ENCODE data around the gene BHLHE40. TPM values are rescaled to one million over a fixed set of nuclear protein-coding genes. Genes with fewer than 3 reads are reported as not detected.

Gene BHLHE40
- total and polyA plus RNA-seq, 10 of the 15 experiments (the other 5 are each of a cell fraction or from before 2014, with no cell fraction given), result 25.2 to 106 (median 51.4) TPM

DNA sequence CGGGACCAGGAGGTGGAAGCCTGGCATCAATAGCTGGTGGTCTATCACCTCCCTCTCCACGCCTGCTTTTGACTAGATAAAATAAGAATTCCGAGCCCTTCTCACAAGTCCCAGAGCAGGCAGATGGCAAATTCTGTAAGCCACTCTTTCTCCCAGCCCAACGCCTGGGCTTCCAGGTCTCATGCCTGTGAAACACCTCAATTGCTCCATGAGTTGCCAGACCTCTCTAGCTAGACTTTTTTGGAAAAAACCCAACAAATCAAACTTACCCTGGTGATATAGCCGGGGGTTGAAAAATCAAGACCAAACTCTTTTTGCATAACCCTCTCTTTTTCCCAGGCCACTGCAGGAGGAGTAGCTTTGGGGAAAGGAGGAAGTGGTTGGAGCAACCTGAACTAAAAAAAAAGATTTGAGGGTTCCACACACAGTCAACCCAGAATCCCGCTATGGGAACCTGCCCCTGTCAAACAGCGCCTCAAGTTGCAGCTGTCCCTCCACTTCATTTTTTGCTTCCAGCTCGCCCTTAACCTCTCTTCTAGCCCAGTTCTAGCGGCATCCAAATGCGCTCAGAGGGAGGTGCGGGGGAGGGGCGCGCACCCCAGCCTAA is 7.0 kb downstream of the BHLHE40 start:
- peak overlapping the region; percentile 74 for H3K9ac ChIP-seq (ENCODE audit: control insufficient read depth, insufficient read depth, low read length)
- peak overlapping the region; percentile 77 for H2AFZ ChIP-seq (ENCODE audit: control insufficient read depth, low read depth, low read length)
- H3K27ac ChIP-seq (ENCODE audit: control insufficient read depth, insufficient read depth), result peak overlapping the region; percentile 86
- peaks cover 38% of the 10 kb centered on the region for H3K4me1 ChIP-seq (ENCODE audit: control insufficient read depth, insufficient read depth, low read length)
- RAD21 ChIA-PET (ENCODE audit: unreplicated experiment), result interaction anchor here (1.1 to 16.1 kb wide), 12 partner anchors 8 to 275 kb away, joined by 3 to 421 read pairs (median 28); partner anchors contain the start of gene BHLHE40
- H3K4me2 ChIP-seq (ENCODE audit: control insufficient read depth, insufficient read depth), result peak overlapping the region; percentile 99
- CTCF ChIA-PET, result interaction anchor here (0.7 to 14.2 kb wide), 9 partner anchors 10 to 275 kb away, joined by 3 to 330 read pairs (median 7); no protein-coding TSS in a partner anchor
- no peaks in the 10 kb centered on the region for H3K27me3 ChIP-seq (replicated peaks in 1 of 2; ENCODE audit: control insufficient read depth in 2 of 2, insufficient read depth in 2 of 2, low read length in 1 of 2)
- BruUV-seq (replicated peaks), result TSS peak; percentile 50
- POLR2A ChIA-PET, result interaction anchor here (0.7 to 14.4 kb wide), 14 partner anchors 7 to 1319 kb away, joined by 3 to 230 read pairs (median 6); no protein-coding TSS in a partner anchor
- H4K20me1 ChIP-seq (ENCODE audit: control insufficient read depth, insufficient read depth), result no peaks in the 10 kb centered on the region; the same call in 1 of the 2 replicates
- H3K36me3 ChIP-seq (ENCODE audit: control insufficient read depth in 2 of 2, insufficient read depth in 2 of 2, low read length in 1 of 2), result peaks cover 7 to 12% of the 10 kb centered on the region in 2 experiments
- H3K4me3 ChIP-seq, result peak overlapping the region; percentile 70
- SMC1A ChIA-PET (ENCODE audit: uncharacterized antibody, unreplicated experiment), result interaction anchor here (0.7 to 13.6 kb wide), 20 partner anchors 8 to 275 kb away, joined by 3 to 186 read pairs (median 6); no protein-coding TSS in a partner anchor
- WGBS (ENCODE audit: insufficient coverage, insufficient replicate concordance, low lambda C conversion rate, missing lambda C conversion rate), result 19% methylated on average over 13 of the region's 13 CpGs
- ATAC-seq, result peak; percentile 30
- FAIRE-seq, result no peak
- no peaks in the 10 kb centered on the region for H3K9me3 ChIP-seq (replicated peaks; ENCODE audit: control insufficient read depth, insufficient read depth, low read length)
- in situ Hi-C loops (cut with MboI) (no loop called here), intact Hi-C loops (cut with micrococcal nuclease; ENCODE audit: unreplicated experiment) (loop anchor here (10.0 kb wide), 1 partner anchor 481 kb away; no protein-coding TSS in a partner anchor)
- no peak for DNase-seq (ENCODE audit: low read depth, low spot score)
- peaks cover 42% of the 10 kb centered on the region for H3K79me2 ChIP-seq (ENCODE audit: control insufficient read depth, insufficient read depth, low read length)
- TF ChIP-seq, protein P1, sequence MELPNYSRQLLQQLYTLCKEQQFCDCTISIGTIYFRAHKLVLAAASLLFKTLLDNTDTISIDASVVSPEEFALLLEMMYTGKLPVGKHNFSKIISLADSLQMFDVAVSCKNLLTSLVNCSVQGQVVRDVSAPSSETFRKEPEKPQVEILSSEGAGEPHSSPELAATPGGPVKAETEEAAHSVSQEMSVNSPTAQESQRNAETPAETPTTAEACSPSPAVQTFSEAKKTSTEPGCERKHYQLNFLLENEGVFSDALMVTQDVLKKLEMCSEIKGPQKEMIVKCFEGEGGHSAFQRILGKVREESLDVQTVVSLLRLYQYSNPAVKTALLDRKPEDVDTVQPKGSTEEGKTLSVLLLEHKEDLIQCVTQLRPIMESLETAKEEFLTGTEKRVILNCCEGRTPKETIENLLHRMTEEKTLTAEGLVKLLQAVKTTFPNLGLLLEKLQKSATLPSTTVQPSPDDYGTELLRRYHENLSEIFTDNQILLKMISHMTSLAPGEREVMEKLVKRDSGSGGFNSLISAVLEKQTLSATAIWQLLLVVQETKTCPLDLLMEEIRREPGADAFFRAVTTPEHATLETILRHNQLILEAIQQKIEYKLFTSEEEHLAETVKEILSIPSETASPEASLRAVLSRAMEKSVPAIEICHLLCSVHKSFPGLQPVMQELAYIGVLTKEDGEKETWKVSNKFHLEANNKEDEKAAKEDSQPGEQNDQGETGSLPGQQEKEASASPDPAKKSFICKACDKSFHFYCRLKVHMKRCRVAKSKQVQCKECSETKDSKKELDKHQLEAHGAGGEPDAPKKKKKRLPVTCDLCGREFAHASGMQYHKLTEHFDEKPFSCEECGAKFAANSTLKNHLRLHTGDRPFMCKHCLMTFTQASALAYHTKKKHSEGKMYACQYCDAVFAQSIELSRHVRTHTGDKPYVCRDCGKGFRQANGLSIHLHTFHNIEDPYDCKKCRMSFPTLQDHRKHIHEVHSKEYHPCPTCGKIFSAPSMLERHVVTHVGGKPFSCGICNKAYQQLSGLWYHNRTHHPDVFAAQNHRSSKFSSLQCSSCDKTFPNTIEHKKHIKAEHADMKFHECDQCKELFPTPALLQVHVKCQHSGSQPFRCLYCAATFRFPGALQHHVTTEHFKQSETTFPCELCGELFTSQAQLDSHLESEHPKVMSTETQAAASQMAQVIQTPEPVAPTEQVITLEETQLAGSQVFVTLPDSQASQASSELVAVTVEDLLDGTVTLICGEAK (IDR thresholded peaks at IDR 0.05; ENCODE audit: borderline replicate concordance), result no peak; the same call in 1 of the 2 replicates
- no peak for TF ChIP-seq IKZF2 (IDR thresholded peaks at IDR 0.05)
- TF ChIP-seq SP1 (IDR thresholded peaks at IDR 0.05; ENCODE audit: low read depth, low read length), result peak; percentile 6
- peak in 1 of 2 experiments; percentile 63; a peak in 1 of 3 replicates for TF ChIP-seq EGR1 (IDR thresholded peaks at IDR 0.05; ENCODE audit: borderline replicate concordance in 1 of 2, low read depth in 2 of 2, low read length in 2 of 2)
- TF ChIP-seq, protein P2, sequence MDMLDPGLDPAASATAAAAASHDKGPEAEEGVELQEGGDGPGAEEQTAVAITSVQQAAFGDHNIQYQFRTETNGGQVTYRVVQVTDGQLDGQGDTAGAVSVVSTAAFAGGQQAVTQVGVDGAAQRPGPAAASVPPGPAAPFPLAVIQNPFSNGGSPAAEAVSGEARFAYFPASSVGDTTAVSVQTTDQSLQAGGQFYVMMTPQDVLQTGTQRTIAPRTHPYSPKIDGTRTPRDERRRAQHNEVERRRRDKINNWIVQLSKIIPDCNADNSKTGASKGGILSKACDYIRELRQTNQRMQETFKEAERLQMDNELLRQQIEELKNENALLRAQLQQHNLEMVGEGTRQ (IDR thresholded peaks at IDR 0.05; ENCODE audit: borderline replicate concordance, low read depth, low read length), result no peak
- peak; percentile 71 for TF ChIP-seq SPI1 (IDR thresholded peaks at IDR 0.05; ENCODE audit: borderline replicate concordance, insufficient read depth, low read depth, low read length)
- TF ChIP-seq SMAD1 (IDR thresholded peaks at IDR 0.05; ENCODE audit: low read depth, partially characterized antibody), result peak; percentile 66
- TF ChIP-seq MYC (IDR thresholded peaks at IDR 0.05; ENCODE audit: insufficient read depth, insufficient read length, insufficient replicate concordance, low read length, severe bottlenecking), result no peak
- TF ChIP-seq ZZZ3 (IDR thresholded peaks at IDR 0.05; ENCODE audit: control insufficient read depth, insufficient read length, low read depth), result no peak
- TF ChIP-seq, protein P3, sequence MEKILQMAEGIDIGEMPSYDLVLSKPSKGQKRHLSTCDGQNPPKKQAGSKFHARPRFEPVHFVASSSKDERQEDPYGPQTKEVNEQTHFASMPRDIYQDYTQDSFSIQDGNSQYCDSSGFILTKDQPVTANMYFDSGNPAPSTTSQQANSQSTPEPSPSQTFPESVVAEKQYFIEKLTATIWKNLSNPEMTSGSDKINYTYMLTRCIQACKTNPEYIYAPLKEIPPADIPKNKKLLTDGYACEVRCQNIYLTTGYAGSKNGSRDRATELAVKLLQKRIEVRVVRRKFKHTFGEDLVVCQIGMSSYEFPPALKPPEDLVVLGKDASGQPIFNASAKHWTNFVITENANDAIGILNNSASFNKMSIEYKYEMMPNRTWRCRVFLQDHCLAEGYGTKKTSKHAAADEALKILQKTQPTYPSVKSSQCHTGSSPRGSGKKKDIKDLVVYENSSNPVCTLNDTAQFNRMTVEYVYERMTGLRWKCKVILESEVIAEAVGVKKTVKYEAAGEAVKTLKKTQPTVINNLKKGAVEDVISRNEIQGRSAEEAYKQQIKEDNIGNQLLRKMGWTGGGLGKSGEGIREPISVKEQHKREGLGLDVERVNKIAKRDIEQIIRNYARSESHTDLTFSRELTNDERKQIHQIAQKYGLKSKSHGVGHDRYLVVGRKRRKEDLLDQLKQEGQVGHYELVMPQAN (conservative IDR thresholded peaks at IDR 0.05), result no peak
- TF ChIP-seq CHD2 (IDR thresholded peaks at IDR 0.05; ENCODE audit: borderline replicate concordance, low read depth, low read length), result peak; percentile 33; the same call in 1 of the 2 replicates
- TF ChIP-seq TAF1 (IDR thresholded peaks at IDR 0.05; ENCODE audit: borderline replicate concordance, low read depth, low read length), result no peak
- no peak for TF ChIP-seq KDM1A (IDR thresholded peaks at IDR 0.05; ENCODE audit: borderline replicate concordance)
- TF ChIP-seq HDGF (IDR thresholded peaks at IDR 0.05), result no peak
- TF ChIP-seq ZNF384 (IDR thresholded peaks at IDR 0.05; ENCODE audit: borderline replicate concordance, low read depth, low read length), result peak; percentile 55; the same call in 1 of the 2 replicates

Data from GM12878 (cell line).